Measurements from ENCODE around the gene PTTG1IP. TPM values are rescaled to one million over a fixed set of nuclear protein-coding genes. Genes with fewer than 3 reads are reported as not detected.

PTTG1IP gene
- total and polyA plus RNA-seq, 3 donors from 2014 or later, result 171 to 195 (median 190) TPM

DNA sequence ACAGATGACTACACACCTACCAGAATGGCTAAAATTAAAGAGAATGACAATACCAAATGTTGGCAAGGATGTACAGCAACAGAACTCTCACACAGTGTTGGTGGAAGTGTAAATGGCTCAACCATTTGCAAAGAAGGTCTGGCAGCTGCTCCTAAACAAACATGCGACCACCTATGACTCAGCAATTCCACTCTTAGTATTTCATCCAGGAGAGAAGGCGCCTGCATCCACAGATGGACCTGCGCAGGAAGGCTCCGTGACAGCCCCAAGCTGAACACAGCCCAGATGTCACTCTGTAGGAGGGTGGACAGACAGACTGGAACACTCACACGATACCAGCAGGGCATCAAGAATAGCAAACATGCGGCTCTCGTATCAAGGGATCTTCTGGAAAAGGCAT, 6.7 kb downstream of the PTTG1IP start:
- no peak overlapping the region for H3K4me3 ChIP-seq
- TF ChIP-seq, protein P1, sequence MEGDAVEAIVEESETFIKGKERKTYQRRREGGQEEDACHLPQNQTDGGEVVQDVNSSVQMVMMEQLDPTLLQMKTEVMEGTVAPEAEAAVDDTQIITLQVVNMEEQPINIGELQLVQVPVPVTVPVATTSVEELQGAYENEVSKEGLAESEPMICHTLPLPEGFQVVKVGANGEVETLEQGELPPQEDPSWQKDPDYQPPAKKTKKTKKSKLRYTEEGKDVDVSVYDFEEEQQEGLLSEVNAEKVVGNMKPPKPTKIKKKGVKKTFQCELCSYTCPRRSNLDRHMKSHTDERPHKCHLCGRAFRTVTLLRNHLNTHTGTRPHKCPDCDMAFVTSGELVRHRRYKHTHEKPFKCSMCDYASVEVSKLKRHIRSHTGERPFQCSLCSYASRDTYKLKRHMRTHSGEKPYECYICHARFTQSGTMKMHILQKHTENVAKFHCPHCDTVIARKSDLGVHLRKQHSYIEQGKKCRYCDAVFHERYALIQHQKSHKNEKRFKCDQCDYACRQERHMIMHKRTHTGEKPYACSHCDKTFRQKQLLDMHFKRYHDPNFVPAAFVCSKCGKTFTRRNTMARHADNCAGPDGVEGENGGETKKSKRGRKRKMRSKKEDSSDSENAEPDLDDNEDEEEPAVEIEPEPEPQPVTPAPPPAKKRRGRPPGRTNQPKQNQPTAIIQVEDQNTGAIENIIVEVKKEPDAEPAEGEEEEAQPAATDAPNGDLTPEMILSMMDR (IDR thresholded peaks at IDR 0.05), result no peak
- TF ChIP-seq POLR2A (IDR thresholded peaks at IDR 0.05), result no peak
- no peaks in the 10 kb centered on the region for H3K27me3 ChIP-seq
- H3K36me3 ChIP-seq (ENCODE audit: low read depth, missing control alignments), result no peaks in the 10 kb centered on the region
- no peak overlapping the region for H3K27ac ChIP-seq
- no peak for DNase-seq
- 74 to 75% methylated on average over 7 of the region's 7 CpGs for WGBS, 2 donors
- no peaks in the 10 kb centered on the region for H3K9me3 ChIP-seq
- peaks cover 26% of the 10 kb centered on the region for H3K4me1 ChIP-seq
- intact Hi-C loops (cut with DNase I; ENCODE audit: low total_unique reads), result no loop called here

DNA sequence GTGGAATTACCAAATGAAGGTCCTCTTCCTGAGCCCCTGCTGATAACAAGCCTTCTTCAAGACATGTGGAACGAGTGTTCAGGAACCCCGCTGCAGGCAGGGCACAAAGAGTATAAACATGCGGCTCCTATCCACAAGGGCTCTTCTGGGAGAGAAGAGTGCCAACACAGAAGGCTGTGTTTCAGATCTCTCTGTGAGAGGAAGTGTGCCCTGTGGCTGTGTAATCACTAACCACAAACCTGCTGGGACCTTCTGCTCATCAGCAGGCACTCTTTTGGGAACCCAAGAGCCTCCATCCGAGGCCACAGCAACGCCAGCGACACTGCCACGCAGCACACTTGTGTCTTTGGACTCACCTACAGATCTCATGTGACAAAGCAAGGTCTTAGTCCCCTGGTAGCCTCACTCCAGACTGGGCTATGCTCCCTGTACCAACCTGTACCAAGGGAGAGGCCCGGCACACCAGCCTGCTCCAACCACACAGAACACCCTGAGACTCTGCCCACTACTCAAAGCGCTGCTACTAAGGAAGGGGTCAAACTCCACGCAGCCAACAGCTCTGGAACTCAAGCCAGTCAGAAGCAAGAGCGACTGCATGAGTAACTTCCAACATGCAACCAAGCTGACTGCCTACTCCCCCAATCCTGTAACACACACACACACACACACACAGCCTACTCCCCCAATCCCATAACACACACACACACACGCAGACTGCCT, 7.8 kb downstream of the PTTG1IP start:
- Histone ChIP-seq H3K36me3 (ENCODE audit: low read depth, missing control alignments) (no peaks in the 10 kb centered on the region), H3K27me3 (no peaks in the 10 kb centered on the region), H3K27ac (no peak overlapping the region), H3K4me1 (peaks cover 16% of the 10 kb centered on the region), H3K4me3 (no peak overlapping the region), H3K9me3 (no peaks in the 10 kb centered on the region)
- intact Hi-C loops (cut with DNase I; ENCODE audit: low total_unique reads), result no loop called here
- WGBS, 2 donors, result 80 to 86% methylated on average over 9 to 12 of the region's 12 CpGs
- TF ChIP-seq, protein P1 (IDR thresholded peaks at IDR 0.05), result no peak
- TF ChIP-seq POLR2A (IDR thresholded peaks at IDR 0.05), result no peak
- DNase-seq, result no peak

DNA sequence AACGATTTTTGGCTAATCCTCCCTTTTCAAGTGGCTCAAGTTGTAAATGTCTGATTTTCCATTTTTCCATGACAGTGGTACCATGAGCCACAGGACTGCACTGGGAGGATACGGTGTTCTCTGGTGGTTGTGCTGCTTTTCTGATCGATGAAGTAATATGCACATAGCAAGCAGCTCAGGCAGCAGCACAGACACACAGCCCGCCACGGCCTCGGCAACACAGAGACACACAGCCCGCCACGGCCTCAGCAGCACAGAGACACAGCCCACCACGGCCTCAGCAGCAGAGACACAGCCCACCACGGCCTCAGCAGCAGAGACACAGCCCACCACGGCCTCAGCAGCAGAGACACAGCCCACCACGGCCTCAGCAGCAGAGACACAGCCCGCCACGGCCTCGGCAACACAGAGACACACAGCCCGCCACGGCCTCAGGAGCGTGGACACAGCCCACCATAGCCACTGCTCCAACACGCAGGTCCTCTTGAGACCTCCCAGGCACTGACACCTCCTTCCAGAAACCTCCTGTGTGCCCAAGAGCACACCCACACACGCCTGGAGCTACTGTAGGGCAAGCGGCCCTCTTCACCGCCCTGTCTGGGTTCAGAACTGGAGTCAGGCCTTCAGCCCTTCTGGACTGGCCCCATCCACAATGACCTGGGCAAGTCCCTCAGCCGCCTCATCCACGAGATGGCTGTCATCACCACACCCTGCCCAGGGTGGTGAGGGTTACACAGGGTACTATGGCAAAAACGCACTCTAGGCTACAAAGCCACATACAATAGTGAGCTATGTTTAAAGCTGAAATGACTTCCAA, 10.4 kb downstream of the PTTG1IP start:
- Histone ChIP-seq H3K9me3 (no peaks in the 10 kb centered on the region), H3K4me1 (peaks cover 3% of the 10 kb centered on the region), H3K36me3 (ENCODE audit: low read depth, missing control alignments) (no peaks in the 10 kb centered on the region), H3K4me3 (no peak overlapping the region), H3K27ac (no peak overlapping the region), H3K27me3 (no peaks in the 10 kb centered on the region)
- intact Hi-C loops (cut with DNase I; ENCODE audit: low total_unique reads), result no loop called here
- TF ChIP-seq POLR2A (IDR thresholded peaks at IDR 0.05), result no peak
- TF ChIP-seq, protein P1 (IDR thresholded peaks at IDR 0.05), result no peak
- DNase-seq, result no peak
- WGBS, 2 donors, result 88 to 94% methylated on average over 4 to 25 of the region's 25 CpGs

DNA sequence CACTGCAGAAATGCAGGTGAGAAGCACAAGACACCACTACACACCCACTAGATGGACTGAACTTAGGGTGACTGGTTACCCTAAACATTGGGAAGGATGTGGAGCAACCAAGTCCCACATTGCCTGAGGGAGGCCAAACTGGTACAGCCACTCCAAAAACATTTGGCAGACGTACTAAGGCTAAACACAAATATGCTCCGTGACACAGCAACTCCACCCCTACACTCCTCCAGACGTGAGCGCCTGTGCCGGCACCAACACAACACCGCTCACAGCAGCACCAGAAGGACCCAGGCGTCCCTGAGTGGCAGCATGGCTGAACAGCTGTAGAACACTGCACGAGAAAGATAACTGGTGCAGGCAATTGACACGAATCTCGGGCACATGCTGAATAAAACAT, 14.7 kb downstream of the PTTG1IP start:
- Histone ChIP-seq H3K4me3 (no peak overlapping the region), H3K27me3 (no peaks in the 10 kb centered on the region), H3K36me3 (ENCODE audit: low read depth, missing control alignments) (no peaks in the 10 kb centered on the region), H3K27ac (no peak overlapping the region), H3K9me3 (no peaks in the 10 kb centered on the region), H3K4me1 (no peaks in the 10 kb centered on the region)
- 79 to 86% methylated on average over 10 of the region's 10 CpGs for WGBS, 2 donors
- TF ChIP-seq, protein P1 (IDR thresholded peaks at IDR 0.05), result no peak
- TF ChIP-seq POLR2A (IDR thresholded peaks at IDR 0.05), result no peak
- intact Hi-C loops (cut with DNase I; ENCODE audit: low total_unique reads), result no loop called here
- DNase-seq, result no peak

Measured in testis (tissue), 3 donors.